ENCODE results near the gene KRT23.

Gene KRT23

GRCh38 chr17:40940266-40940665, 2.8 kb upstream of the KRT23 start:
- no peak overlapping the region for H3K4me3 ChIP-seq (ENCODE audit: low read depth, low read length)
- TF ChIP-seq, protein P1, sequence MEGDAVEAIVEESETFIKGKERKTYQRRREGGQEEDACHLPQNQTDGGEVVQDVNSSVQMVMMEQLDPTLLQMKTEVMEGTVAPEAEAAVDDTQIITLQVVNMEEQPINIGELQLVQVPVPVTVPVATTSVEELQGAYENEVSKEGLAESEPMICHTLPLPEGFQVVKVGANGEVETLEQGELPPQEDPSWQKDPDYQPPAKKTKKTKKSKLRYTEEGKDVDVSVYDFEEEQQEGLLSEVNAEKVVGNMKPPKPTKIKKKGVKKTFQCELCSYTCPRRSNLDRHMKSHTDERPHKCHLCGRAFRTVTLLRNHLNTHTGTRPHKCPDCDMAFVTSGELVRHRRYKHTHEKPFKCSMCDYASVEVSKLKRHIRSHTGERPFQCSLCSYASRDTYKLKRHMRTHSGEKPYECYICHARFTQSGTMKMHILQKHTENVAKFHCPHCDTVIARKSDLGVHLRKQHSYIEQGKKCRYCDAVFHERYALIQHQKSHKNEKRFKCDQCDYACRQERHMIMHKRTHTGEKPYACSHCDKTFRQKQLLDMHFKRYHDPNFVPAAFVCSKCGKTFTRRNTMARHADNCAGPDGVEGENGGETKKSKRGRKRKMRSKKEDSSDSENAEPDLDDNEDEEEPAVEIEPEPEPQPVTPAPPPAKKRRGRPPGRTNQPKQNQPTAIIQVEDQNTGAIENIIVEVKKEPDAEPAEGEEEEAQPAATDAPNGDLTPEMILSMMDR (IDR thresholded peaks at IDR 0.05; ENCODE audit: low read depth, low read length) = no peak

DNA sequence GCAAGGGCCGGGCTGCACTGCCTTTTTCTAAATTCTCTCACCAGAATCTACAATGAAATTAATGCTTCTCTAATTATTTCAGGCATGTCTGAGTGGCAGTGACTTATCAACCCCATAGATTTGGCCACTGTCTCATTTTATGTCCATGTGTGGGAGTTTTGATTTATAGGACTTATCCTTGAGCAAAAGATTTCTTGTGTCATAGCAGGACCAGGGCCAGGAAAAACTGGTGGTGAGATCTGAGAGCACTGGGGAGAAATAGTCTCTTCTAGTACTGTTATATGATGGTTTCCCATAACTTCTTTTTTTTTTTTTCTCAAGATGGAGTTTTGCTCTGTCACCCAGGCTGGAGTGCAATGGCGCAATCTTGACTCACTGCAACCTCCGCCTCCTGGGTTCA, 1.5 kb upstream of the KRT23 start:
- H3K4me3 ChIP-seq (ENCODE audit: low read depth, low read length) = no peak overlapping the region
- TF ChIP-seq, protein P1 (IDR thresholded peaks at IDR 0.05; ENCODE audit: low read depth, low read length) = no peak

GRCh38 chr17:40936976-40937375, 470 bp downstream of the KRT23 start:
- TF ChIP-seq, protein P1 (IDR thresholded peaks at IDR 0.05; ENCODE audit: low read depth, low read length) = no peak
- no peak overlapping the region for H3K4me3 ChIP-seq (ENCODE audit: low read depth, low read length)

- TF ChIP-seq, protein P1 (IDR thresholded peaks at IDR 0.05; ENCODE audit: low read depth, low read length) = no peak
- H3K4me3 ChIP-seq (ENCODE audit: low read depth, low read length) = no peak overlapping the region
Measured at GRCh38 chr17:40936437-40936971, 942 bp downstream of the KRT23 start.

DNA sequence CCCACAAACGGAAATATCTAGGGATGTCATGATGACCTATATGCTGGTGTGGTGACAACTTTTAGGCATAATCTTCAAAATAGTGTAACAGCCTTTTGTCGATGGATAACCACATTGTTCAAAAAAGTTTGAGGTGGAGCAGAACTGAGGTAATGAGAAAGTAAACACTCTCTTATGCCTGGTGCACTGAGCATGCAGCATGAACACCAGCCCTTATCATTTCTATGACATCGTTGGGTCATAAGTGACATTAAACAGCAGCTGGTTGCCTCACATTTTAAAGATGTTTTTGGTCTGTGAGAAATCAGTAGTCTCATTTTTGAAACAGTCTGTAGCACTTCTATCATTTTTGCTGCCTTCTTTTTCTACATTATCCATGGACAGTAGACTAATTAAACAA, 1.8 kb downstream of the KRT23 start:
- TF ChIP-seq, protein P1 (IDR thresholded peaks at IDR 0.05; ENCODE audit: low read depth, low read length) = no peak
- no peak overlapping the region for H3K4me3 ChIP-seq (ENCODE audit: low read depth, low read length)

GRCh38 chr17:40932608-40933007, 4.8 kb downstream of the KRT23 start:
- TF ChIP-seq, protein P1 (IDR thresholded peaks at IDR 0.05; ENCODE audit: low read depth, low read length) = no peak
- no peak overlapping the region for H3K4me3 ChIP-seq (ENCODE audit: low read depth, low read length)

- TF ChIP-seq, protein P1 (IDR thresholded peaks at IDR 0.05; ENCODE audit: low read depth, low read length) = no peak
- H3K4me3 ChIP-seq (ENCODE audit: low read depth, low read length) = no peak overlapping the region
Measured at GRCh38 chr17:40931311-40931710, 6.1 kb downstream of the KRT23 start.

Data from WI38 (cell line).